ENCODE data around the gene UBR1. TPM values are rescaled to one million over a fixed set of nuclear protein-coding genes. Genes with fewer than 3 reads are reported as not detected.
"Not testable (repeated sequence)": the region's sequence is repeated elsewhere in the genome, so short reads cannot be mapped to it uniquely, and the experiment has no call there.

Gene UBR1
- total and polyA plus RNA-seq, 3 donors from 2014 or later: 21.3 to 40.7 (median 36.5) TPM

GRCh38 chr15:43025150-43025549, 80.7 kb downstream of the UBR1 start:
- H3K27me3 ChIP-seq: no peaks in the 10 kb centered on the region
- H3K4me3 ChIP-seq: no peak overlapping the region
- DNase-seq: no peak
- H3K9me3 ChIP-seq: no peaks in the 10 kb centered on the region
- H3K36me3 ChIP-seq (ENCODE audit: low read depth, missing control alignments): no peaks in the 10 kb centered on the region
- no peak overlapping the region for H3K27ac ChIP-seq
- no peak for TF ChIP-seq POLR2A (IDR thresholded peaks at IDR 0.05)
- TF ChIP-seq, protein P1, sequence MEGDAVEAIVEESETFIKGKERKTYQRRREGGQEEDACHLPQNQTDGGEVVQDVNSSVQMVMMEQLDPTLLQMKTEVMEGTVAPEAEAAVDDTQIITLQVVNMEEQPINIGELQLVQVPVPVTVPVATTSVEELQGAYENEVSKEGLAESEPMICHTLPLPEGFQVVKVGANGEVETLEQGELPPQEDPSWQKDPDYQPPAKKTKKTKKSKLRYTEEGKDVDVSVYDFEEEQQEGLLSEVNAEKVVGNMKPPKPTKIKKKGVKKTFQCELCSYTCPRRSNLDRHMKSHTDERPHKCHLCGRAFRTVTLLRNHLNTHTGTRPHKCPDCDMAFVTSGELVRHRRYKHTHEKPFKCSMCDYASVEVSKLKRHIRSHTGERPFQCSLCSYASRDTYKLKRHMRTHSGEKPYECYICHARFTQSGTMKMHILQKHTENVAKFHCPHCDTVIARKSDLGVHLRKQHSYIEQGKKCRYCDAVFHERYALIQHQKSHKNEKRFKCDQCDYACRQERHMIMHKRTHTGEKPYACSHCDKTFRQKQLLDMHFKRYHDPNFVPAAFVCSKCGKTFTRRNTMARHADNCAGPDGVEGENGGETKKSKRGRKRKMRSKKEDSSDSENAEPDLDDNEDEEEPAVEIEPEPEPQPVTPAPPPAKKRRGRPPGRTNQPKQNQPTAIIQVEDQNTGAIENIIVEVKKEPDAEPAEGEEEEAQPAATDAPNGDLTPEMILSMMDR (IDR thresholded peaks at IDR 0.05): no peak
- intact Hi-C loops (cut with DNase I; ENCODE audit: low total_unique reads): no loop called here
- no peaks in the 10 kb centered on the region for H3K4me1 ChIP-seq

DNA sequence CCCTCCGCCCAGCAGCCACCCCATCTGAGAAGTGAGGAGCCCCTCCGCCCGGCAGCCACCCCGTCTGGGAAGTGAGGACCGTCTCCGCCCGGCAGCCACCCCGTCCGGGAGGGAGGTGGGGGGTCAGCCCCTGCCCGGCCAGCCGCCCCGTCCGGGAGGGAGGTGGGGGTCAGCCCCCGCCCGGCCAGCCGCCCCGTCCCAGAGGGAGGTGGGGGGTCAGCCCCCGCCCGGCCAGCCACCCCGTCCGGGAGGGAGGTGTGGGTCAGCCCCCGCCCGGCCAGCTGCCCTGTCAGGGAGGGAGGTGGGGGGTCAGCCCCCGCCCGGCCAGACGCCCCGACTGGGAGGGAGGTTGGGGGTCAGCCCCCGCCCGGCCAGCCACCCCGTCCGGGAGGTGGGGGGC, 91.2 kb downstream of the UBR1 start:
- H3K36me3 ChIP-seq (ENCODE audit: low read depth, missing control alignments); H3K4me3 ChIP-seq; DNase-seq; H3K9me3 ChIP-seq; H3K27me3 ChIP-seq; intact Hi-C loops (cut with DNase I; ENCODE audit: low total_unique reads); H3K27ac ChIP-seq; H3K4me1 ChIP-seq: not testable (repeated sequence)
- 98 to 100% methylated on average over 7 to 8 of the region's 31 CpGs for WGBS, 2 donors

DNA sequence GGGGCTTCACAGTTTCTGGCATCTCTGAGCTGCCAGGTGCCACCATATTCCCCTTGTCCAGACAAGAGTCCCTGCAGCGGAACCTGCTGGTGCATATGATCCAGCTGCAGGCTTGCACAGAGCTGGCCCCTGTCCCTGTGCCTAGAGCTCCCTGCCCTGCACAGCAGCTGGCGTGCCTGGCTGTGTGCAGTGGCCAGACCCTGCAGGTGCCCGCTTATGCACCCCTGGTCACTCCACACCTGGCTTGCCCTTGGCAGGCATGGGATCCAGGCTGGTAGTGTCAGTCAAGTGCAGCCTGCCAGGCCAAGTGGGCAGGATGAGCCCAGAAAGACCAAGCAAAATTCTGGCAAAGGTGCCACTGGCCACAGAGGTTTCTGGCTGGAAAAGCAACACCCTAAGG, 96.6 kb downstream of the UBR1 start:
- Histone ChIP-seq H3K4me1 (no peaks in the 10 kb centered on the region), H3K4me3 (no peak overlapping the region), H3K27ac (no peak overlapping the region), H3K27me3 (no peaks in the 10 kb centered on the region), H3K36me3 (ENCODE audit: low read depth, missing control alignments) (no peaks in the 10 kb centered on the region), H3K9me3 (no peaks in the 10 kb centered on the region)
- 93 to 96% methylated on average over 3 of the region's 3 CpGs for WGBS, 2 donors
- no peak for DNase-seq
- intact Hi-C loops (cut with DNase I; ENCODE audit: low total_unique reads): no loop called here
- TF ChIP-seq POLR2A (IDR thresholded peaks at IDR 0.05): no peak
- TF ChIP-seq, protein P1 (IDR thresholded peaks at IDR 0.05): no peak

DNA sequence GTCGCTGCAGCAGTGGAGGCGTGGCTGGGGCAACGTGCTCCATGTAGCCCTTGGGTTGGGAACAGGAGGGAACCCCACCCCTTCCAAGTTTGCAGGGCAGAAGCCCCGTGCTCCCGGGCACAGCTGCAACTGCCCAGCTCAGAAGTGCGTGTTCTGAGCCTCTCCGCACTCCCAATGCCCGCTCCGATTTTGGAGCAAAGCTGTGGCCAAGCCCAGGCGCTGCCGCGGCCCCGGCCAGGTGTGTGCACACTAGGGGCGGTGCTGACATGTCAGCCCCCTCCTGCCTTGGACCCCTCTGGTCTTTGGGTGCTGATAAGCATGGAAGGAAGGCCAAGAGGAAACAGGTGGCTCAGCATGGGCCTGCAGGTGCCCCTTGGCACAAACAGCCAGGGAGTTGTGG, 97.7 kb downstream of the UBR1 start:
- no peaks in the 10 kb centered on the region for H3K27me3 ChIP-seq
- DNase-seq: no peak
- H3K36me3 ChIP-seq (ENCODE audit: low read depth, missing control alignments): no peaks in the 10 kb centered on the region
- no peak for TF ChIP-seq POLR2A (IDR thresholded peaks at IDR 0.05)
- TF ChIP-seq, protein P1 (IDR thresholded peaks at IDR 0.05): no peak
- no peak overlapping the region for H3K27ac ChIP-seq
- H3K9me3 ChIP-seq: no peaks in the 10 kb centered on the region
- no peak overlapping the region for H3K4me3 ChIP-seq
- no peaks in the 10 kb centered on the region for H3K4me1 ChIP-seq
- intact Hi-C loops (cut with DNase I; ENCODE audit: low total_unique reads): no loop called here
- 93 to 99% methylated on average over 11 to 14 of the region's 14 CpGs for WGBS, 2 donors

- H3K9me3 ChIP-seq: no peaks in the 10 kb centered on the region
- no peak overlapping the region for H3K4me3 ChIP-seq
- H3K4me1 ChIP-seq: no peaks in the 10 kb centered on the region
- no peak overlapping the region for H3K27ac ChIP-seq
- H3K27me3 ChIP-seq: no peaks in the 10 kb centered on the region
- 93 to 100% methylated on average over 1 of the region's 1 CpG for WGBS, 2 donors
- intact Hi-C loops (cut with DNase I; ENCODE audit: low total_unique reads): no loop called here
- no peak for TF ChIP-seq POLR2A (IDR thresholded peaks at IDR 0.05)
- TF ChIP-seq, protein P1 (IDR thresholded peaks at IDR 0.05): no peak
- no peaks in the 10 kb centered on the region for H3K36me3 ChIP-seq (ENCODE audit: low read depth, missing control alignments)
- no peak for DNase-seq
Observed at GRCh38 chr15:43007551-43007950, 98.3 kb downstream of the UBR1 start.
